Stimulated activated CD8-positive, alpha-beta memory T cell treated with anti-CD3 and anti-CD28 coated beads, Interleukin-15, amount 100 ng/mL, for 1 hour (primary cell): ENCODE measurements around the gene IBSP.

Experiments
- DNase-seq: peaks from one replicate; pipeline ENCODE4 v3.0.0-alpha.2; 2020; ENCODE audit warnings: low read depth

IBSP gene

GRCh38 chr4:87838205-87838604, 38.9 kb downstream of the IBSP start:
- no peak for DNase-seq

GRCh38 chr4:87838890-87839591, 39.7 kb downstream of the IBSP start:
- DNase-seq: no peak

DNA sequence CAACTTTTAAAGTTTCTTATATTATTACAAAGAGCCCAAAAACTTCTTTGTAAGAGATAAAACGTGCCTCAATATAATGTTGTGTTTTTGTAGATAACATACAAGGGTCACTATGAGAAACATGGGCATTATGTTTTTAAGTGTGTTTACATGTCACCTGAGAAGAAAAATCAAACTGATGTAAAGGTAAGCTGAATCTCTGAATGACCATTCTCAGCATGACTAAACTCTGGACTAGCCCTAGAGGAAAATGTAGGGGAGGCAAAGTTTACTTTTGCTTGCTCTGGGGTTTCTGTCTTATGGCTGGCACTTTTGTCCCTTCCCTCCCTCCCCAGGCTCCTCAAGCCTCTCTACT, 40.2 kb downstream of the IBSP start:
- no peak for DNase-seq

GRCh38 chr4:87840149-87840548, 40.8 kb downstream of the IBSP start:
- DNase-seq: no peak

DNA sequence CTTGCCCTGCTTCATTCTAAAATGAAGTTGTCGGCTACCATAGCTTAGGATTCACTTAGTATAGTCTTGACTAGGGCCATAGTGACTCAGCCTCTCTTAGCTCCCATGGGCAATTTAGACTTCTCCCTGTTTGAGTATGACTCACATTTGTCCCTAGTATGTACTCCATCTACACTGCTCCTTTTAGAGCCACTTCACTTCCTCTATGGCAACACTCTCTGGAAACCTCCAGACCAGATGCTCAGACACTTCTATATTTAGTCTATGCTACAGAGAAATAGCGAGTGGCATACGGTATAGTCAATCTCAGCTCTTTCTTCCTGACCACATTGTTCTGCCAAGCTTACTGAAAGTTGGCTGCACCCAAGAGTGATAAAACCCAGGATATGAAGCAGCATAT, 44.6 kb downstream of the IBSP start:
- DNase-seq: no peak

- DNase-seq: no peak
Observed at GRCh38 chr4:87844452-87844851, 45.1 kb downstream of the IBSP start.

GRCh38 chr4:87846226-87846625, 46.9 kb downstream of the IBSP start:
- DNase-seq: no peak

DNA sequence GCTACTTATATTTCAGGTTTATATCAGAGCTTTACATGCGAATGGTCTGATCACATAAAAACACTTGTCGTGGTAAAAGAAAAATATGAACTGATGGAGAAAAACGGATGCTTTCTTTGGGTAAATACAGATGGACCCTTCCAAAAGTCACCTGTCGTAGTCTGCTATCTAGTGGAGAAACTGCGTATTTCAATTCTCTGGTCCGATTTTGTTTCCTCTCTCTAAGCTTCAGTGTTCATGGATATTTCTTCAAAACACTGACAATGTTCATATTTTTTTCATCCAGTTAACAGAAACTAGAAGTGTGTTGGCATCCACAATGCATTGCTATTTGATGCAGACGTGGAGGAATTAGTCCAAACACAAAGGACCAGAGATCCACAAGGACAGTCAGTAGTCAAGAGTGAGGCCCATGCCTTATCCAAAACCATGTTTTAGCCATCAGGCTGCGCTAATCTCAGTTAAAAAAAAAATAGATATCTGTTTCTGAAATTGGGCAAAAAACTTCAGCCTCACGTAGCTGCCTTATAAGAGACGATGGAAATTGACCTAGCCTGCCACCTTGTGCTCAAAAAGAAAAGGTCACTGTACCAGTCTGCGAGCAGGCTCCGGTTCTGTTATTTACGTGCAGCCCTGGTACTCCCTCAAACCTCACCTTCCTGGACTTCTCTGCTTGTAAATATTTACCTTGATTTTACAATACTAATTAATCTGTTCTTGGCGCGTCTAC, 49.4 kb downstream of the IBSP start:
- DNase-seq: no peak

DNA sequence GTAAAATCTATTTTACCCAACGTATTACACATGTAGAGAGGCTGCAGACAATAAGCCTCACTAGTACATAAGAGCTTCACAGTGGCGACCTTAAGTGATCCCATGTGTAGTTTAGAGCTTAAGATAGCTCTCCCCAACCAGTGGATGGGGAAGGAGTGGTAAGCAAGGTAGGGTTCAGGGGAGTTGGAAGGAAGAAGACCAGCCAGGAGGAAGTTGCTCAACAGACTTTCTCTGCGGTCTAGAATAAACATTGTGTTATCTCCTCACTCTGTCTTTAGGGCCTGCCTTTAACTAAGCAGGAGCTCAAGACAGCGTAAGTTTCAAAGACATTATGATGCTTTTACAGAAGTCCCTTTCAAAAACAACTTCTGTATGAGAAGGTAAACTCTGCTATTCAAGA, 50.3 kb downstream of the IBSP start:
- DNase-seq: no peak

DNA sequence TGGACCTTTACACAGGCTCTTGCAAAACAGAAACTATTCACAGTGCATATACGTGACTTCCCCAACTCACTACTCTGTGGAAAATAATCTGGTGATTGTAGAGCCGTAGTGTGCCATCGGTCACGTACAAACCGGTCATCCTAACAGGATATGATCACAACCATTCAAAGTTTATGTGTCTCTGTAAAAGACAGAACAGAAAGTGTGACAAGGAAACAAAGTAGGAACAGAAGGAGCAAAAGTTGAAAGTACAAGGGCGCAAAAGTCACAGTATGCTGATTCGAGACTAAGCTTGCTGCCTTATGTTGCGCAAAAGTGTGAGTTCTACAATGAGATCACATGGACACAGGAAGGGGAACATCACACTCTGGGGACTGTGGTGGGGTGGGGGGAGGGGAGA, 52.0 kb downstream of the IBSP start:
- DNase-seq: no peak

- no peak for DNase-seq
Observed at GRCh38 chr4:87851953-87852352, 52.6 kb downstream of the IBSP start.

GRCh38 chr4:87853108-87853507, 53.8 kb downstream of the IBSP start:
- DNase-seq: no peak

DNA sequence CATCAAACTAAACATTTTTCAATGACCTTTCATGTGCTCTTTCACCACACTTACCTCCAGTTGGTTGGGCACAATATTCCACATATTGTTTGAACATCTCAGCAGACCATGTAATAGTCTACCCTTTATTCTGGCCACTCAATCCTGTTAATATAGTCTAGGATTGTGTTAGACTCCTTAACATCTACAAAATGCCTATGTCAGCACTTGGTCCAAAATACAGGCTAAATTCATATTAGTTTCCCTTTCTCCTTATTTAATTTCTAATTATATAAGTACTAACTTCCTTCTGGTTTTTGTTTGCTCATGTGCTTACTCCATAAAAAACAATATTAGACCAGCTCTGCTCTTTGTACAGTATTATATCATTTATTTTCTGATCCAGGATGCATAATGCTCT, 54.5 kb downstream of the IBSP start:
- DNase-seq: no peak

DNA sequence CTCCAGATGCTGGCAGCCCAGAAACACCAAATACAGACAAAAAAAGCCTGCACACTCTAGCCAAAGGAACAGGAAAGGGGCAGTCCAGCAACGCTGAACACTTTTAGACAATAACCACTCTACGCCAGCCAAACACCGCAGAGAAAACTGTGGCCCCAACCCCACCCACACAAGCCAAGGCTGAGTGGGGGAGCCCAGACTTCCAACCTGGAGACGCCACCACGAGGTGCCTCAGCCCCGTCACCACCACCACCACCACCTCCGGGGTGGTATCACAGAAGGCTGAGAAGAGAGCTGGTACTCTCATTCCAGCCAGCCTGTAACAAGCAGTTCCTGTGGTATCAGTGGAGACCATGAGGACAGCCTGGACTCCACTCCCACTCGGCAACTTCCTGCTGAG, 56.2 kb downstream of the IBSP start:
- no peak for DNase-seq

DNA sequence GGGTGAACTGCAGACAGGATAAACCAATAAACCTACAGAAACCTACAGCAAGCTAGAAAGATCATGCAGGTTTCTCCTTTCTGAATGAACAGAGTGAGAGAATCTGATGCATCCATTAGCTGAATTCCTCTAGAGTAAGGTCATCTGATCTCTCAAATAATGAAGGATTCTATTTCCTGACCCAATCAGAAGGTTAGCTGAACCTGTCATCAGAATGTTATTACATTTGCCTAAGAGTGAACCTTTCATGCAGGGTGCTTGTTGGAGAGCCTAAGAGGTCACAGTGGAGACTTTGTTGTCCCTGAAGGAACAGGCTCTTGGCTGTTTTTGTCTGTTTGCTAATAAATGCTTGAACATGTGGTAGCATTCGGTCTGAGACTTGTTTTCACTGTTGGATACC, 57.5 kb downstream of the IBSP start:
- DNase-seq: no peak

- no peak for DNase-seq
Observed at GRCh38 chr4:87857789-87858188, 58.4 kb downstream of the IBSP start.
